GM19397 (cell line): ENCODE data around the gene JADE1.

ENCODE experiments used
- ATAC-seq: cut with Tn5 transposase; IDR thresholded peaks from one replicate; pipeline ENCODE4 v1.9.1; 2021; ENCODE audit warnings: mild to moderate bottlenecking, moderate library complexity; ENCODE audit not compliant: unreplicated experiment

The JADE1 gene

GRCh38 chr4:128810331-128810870, 901 bp downstream of the JADE1 start:
- no peak for ATAC-seq

GRCh38 chr4:128810871-128811570, 1.5 kb downstream of the JADE1 start:
- ATAC-seq: peak; percentile 45

DNA sequence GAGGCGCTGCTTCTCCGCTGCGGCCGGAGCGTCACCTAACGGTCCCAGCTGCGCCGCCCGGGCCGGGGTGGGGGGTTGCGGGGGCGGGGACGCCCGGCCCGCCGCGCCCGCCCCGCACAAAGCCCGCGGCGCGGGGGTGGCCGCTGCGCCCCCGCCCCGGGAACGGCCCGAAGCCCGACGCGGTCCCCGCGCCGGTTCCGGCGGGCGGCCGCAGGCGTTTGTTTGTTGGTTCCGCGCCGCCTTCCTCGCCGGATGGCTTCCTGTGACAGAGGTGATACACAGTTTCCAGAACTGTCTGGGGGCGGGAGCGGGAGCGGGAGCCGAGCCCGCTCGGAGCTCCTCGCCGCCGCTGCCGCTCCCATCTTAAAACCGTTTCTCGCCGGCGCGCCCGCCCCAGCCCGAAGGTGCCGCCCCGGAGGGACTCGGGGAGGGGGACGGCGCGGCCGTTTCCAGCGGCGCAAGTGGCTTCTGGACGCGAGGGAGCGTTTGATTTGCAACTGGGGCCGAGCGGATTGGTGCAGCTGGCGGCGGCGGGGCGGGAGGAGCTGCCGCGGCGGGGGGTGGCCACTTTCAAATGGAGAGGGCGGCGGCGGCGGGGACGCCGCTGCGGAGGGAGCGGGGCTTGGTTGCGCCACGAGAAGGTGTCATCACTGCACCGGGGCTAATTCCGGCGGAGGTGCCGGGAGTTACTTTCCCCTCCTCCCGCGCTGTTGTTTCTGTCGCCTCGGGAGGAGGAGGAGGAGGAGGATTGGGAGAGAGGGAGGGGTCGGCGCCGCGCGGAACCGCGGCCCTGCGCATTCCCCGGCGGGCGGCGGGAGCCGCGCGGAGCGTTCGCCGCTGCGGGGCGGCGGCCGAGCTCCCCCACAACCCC, 2.3 kb downstream of the JADE1 start:
- peak; percentile 54 for ATAC-seq

- no peak for ATAC-seq
Measured at GRCh38 chr4:128812442-128813235, 3.1 kb downstream of the JADE1 start.

DNA sequence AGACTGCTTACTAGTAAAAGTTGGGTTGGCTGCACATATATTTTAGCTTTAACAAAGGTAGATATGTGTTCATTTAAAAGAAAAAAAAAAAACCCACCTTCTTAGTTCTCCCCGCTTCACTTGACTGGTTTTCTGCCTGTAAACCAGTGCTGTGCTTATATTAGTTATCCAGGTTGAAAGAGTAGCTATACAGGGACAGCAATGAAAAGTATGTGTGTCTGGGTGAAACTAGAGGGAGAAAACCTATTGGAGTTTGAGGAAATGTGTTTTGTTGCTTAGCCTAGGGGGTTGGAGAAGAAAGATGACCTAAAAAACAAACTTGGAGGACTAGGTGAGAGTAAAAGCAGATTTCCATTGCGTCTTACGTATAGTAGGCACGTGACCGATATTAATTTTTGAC, 4.5 kb downstream of the JADE1 start:
- ATAC-seq: no peak

- no peak for ATAC-seq
Measured at GRCh38 chr4:128818442-128818841, 8.9 kb downstream of the JADE1 start.

GRCh38 chr4:128819082-128819742, 9.7 kb downstream of the JADE1 start:
- ATAC-seq: no peak

DNA sequence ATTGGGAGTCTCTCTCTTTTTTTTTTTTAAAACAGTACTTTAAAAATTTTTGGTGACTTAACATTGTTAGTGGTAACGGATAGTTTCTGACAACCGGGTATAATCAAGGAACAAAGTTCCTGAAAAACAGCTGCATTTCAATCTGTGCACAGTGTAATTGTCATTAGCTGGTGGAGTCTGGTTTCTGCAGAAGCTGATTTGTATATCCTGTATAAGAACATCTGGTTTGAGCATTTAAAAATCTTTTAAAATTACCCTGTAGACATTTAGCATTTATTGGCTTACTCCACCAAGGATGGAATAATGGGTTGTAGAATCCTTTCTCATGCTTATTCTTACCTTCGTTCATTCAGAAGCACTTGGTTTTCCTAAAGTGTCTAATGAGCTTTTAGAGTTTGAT, 11.2 kb downstream of the JADE1 start:
- ATAC-seq: no peak

- ATAC-seq: no peak
Measured at GRCh38 chr4:128821151-128821550, 11.7 kb downstream of the JADE1 start.

- no peak for ATAC-seq
Measured at GRCh38 chr4:128823025-128823661, 13.6 kb downstream of the JADE1 start.

GRCh38 chr4:128825226-128825625, 15.7 kb downstream of the JADE1 start:
- ATAC-seq: no peak

DNA sequence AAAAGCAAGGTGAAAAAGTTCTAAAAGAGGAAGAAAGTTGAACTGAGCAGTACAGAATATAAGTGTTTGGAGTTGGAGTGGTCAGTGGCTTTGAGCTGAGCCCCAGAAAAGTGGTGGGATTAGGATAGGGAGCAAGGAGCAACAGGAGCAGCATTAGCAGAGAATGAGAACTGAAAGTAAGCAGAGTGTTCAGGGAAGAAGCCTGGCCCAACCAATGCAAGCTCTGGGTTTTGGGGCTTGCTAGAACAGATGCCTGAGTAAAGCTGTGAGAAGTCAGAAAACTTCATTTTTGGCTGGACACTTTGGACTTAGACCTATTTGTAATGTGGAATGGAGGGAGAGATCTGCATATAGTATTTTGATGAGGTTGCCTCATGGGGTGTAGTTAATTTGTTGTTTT, 17.8 kb downstream of the JADE1 start:
- peak; percentile 30 for ATAC-seq

GRCh38 chr4:128830906-128831503, 21.5 kb downstream of the JADE1 start:
- ATAC-seq: no peak

DNA sequence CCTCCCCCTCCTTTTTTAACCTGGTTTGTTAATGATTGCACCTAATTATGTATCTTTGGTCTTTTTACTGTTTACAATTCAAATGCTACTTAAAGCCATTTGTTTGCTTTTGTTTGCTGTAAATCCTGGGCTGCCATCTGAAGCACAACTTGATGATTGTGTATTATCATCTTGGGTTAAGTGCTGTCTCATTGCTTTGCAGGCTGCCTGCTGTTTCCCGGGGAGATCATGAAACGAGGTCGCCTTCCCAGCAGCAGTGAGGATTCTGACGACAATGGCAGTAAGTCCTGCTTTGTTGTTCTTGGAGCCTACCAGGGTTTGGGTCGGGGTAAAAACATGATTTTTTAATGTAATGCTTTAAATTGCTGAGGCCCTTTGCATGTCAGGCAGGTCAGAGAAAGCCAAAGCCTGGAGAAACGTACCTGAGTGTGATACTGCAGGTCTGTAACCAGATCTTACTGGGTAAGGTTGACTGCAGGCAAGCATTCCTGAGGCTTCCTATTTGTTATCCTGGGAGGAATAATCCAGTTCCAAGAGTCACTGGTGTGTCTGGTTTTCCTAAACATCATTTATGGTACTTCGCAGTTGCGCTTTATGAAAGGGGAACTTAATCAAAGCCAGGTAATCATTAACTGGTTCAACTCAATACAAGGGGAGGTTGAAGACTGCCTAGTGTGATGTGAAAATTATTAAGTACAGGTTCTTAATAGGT, 22.2 kb downstream of the JADE1 start:
- peak; percentile 47 for ATAC-seq

DNA sequence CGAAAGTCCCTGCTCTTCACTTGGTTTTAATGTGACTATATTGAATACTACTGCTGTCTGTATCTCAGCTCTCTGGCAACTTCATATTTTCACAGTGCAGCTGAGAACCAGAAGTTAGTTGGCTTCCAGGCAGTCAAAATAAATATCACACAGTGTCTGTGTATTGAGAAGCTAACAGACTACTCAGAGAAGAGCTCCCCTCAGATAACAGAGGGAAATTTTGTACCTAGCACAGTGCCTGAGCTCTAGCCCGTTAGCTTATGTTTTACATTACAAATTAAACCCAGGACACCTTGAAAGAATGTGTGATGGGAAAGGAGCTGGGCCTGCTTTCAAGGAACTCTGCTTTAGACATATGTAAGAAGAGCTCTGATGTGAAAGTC, 22.7 kb downstream of the JADE1 start:
- ATAC-seq: peak; percentile 17

DNA sequence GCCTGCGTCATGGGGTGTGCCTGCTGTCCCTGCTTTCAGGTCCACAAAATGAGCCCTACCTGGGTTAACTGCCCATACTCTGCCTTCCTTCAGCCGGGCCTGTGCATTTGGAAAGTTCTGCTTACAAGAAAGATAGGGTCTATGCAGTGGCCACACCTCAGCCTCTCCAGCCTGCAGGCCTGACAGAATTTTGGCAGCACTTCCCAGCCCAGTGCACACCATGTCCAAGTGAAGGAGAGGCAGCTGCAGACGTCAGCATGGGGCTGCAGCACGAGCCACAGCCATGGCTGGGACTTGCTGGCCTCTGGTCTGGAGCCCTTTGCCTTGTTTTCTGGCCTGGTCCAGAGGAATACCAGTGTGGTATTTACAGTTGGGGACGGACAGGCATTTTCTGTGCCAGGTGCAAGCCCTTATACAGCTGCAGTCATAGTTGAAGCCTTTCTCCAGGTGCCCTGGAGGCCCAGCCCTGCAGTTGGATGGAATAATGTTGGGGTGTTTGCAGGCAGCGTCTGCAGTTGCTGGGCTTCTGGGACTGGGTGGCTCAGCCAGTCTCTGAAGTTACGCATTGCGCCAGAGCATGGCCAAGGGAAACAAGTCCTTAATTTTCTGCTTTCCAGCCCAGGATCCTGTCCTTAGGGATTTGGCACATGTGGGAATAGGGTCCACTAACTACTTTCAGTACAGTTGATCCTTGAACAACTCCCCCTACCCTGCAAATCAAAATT, 26.2 kb downstream of the JADE1 start:
- no peak for ATAC-seq

DNA sequence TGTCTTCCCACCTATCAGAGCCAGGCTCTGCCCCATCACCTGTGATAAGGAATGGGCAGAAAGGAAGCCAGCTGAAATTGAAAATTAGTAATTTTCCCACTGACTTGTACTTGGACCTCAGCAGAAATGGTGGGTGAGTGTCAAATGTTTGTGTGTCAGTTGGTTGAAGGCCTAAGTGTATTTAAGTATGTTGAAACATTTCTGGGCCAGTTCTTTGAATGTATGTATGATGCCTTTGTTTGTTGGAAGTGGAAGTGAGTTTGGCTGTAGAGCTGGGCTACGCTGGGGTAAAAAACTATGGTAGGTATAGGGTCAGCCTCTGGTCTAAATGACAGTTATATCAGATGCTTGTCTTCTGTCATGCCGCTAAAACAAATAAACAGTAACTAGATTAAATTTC, 27.7 kb downstream of the JADE1 start:
- ATAC-seq: no peak

- no peak for ATAC-seq
Measured at GRCh38 chr4:128837679-128838078, 28.2 kb downstream of the JADE1 start.
